ENCODE data around the gene KY. TPM values are rescaled to one million over a fixed set of nuclear protein-coding genes. Genes with fewer than 3 reads are reported as not detected.

KY gene
- total RNA-seq, 1 donor from 2014 or later, result 0.24 TPM

GRCh38 chr3:134638385-134639030 lies 12.3 kb downstream of the KY start:
- intact Hi-C loops (cut with DNase I), result no loop called here
- no peaks in the 10 kb centered on the region for H3K9me3 ChIP-seq
- ATAC-seq (no peak), DNase-seq (no peak)
- no peak for TF ChIP-seq CTCF (IDR thresholded peaks at IDR 0.05)
- H3K27ac ChIP-seq, result no peak overlapping the region
- H3K36me3 ChIP-seq, result no peaks in the 10 kb centered on the region
- no peaks in the 10 kb centered on the region for H3K27me3 ChIP-seq (ENCODE audit: low read depth)
- no peak overlapping the region for H3K4me3 ChIP-seq
- no peaks in the 10 kb centered on the region for H3K4me1 ChIP-seq

GRCh38 chr3:134636406-134636805 lies 14.4 kb downstream of the KY start:
- Histone ChIP-seq H3K4me3 (no peak overlapping the region), H3K36me3 (no peaks in the 10 kb centered on the region), H3K27me3 (ENCODE audit: low read depth) (no peaks in the 10 kb centered on the region), H3K9me3 (no peaks in the 10 kb centered on the region), H3K27ac (no peak overlapping the region), H3K4me1 (no peaks in the 10 kb centered on the region)
- no peak for TF ChIP-seq CTCF (IDR thresholded peaks at IDR 0.05)
- intact Hi-C loops (cut with DNase I), result no loop called here
- ATAC-seq (no peak), DNase-seq (no peak)

GRCh38 chr3:134630506-134630905 lies 20.3 kb downstream of the KY start:
- Histone ChIP-seq H3K27me3 (ENCODE audit: low read depth) (no peaks in the 10 kb centered on the region), H3K4me1 (no peaks in the 10 kb centered on the region), H3K4me3 (no peak overlapping the region), H3K36me3 (no peaks in the 10 kb centered on the region), H3K27ac (no peak overlapping the region), H3K9me3 (peaks cover 12% of the 10 kb centered on the region)
- intact Hi-C loops (cut with DNase I), result no loop called here
- no peak for DNase-seq
- no peak for TF ChIP-seq CTCF (IDR thresholded peaks at IDR 0.05)
- ATAC-seq, result no peak

GRCh38 chr3:134628884-134629283 lies 21.9 kb downstream of the KY start:
- intact Hi-C loops (cut with DNase I), result no loop called here
- ATAC-seq (no peak), DNase-seq (no peak)
- Histone ChIP-seq H3K9me3 (peaks cover 12% of the 10 kb centered on the region), H3K4me1 (no peaks in the 10 kb centered on the region), H3K27me3 (ENCODE audit: low read depth) (no peaks in the 10 kb centered on the region), H3K4me3 (no peak overlapping the region), H3K27ac (no peak overlapping the region), H3K36me3 (no peaks in the 10 kb centered on the region)
- no peak for TF ChIP-seq CTCF (IDR thresholded peaks at IDR 0.05)

GRCh38 chr3:134627831-134628230 lies 23.0 kb downstream of the KY start:
- Histone ChIP-seq H3K4me3 (no peak overlapping the region), H3K9me3 (peaks cover 12% of the 10 kb centered on the region), H3K36me3 (no peaks in the 10 kb centered on the region), H3K27me3 (ENCODE audit: low read depth) (no peaks in the 10 kb centered on the region), H3K4me1 (no peaks in the 10 kb centered on the region), H3K27ac (no peak overlapping the region)
- ATAC-seq, result no peak
- no peak for DNase-seq
- no peak for TF ChIP-seq CTCF (IDR thresholded peaks at IDR 0.05)
- intact Hi-C loops (cut with DNase I), result no loop called here

Data from lower lobe of right lung (tissue), 2 donors.